Fibroblast of villous mesenchyme (primary cell): Measurements from ENCODE around the gene OR10V1. TPM values are rescaled to one million over a fixed set of nuclear protein-coding genes. Genes with fewer than 3 reads are reported as not detected.

Experiments
- DNase-seq: peaks from one replicate; pipeline ENCODE4 v3.0.0-alpha.2; 2010; ENCODE audit warnings: low read depth
- H3K4me3 ChIP-seq: 2 replicates; pipeline ENCODE4 v1.5.1; 2011; ENCODE audit warnings: low read depth, mild to moderate bottlenecking, low read length
- CTCF ChIP-seq: IDR thresholded peaks from 2 replicates; pipeline ENCODE4 v1.5.1; 2012; ENCODE audit warnings: low read depth, mild to moderate bottlenecking, low read length; ENCODE audit not compliant: insufficient read depth
- total RNA-seq: library from RNA; depleted of rRNA; stranded (reverse); fragments of >200 nt; gene quantifications from 2 replicates; pipeline ENCODE4 v1.2.3, GENCODE V29; 2012

OR10V1 gene
- total RNA-seq, 1 donor: not detected

GRCh38 chr11:59678813-59679165, 34.9 kb downstream of the OR10V1 start:
- no peak overlapping the region for H3K4me3 ChIP-seq
- DNase-seq: no peak
- no peak for TF ChIP-seq CTCF

- peak; percentile 30 for DNase-seq
- TF ChIP-seq CTCF: peak; percentile 7
- H3K4me3 ChIP-seq: no peak overlapping the region
Measured at GRCh38 chr11:59678118-59678812, 35.4 kb downstream of the OR10V1 start.

GRCh38 chr11:59676205-59676604, 37.4 kb downstream of the OR10V1 start:
- H3K4me3 ChIP-seq: no peak overlapping the region
- no peak for TF ChIP-seq CTCF

GRCh38 chr11:59674291-59674690, 39.4 kb downstream of the OR10V1 start:
- no peak for TF ChIP-seq CTCF
- H3K4me3 ChIP-seq: no peak overlapping the region
- no peak for DNase-seq

More at GRCh38 chr11:59676205-59676604, 37.4 kb downstream of the OR10V1 start:
- DNase-seq: no peak

GRCh38 chr11:59673291-59673690, 40.4 kb downstream of the OR10V1 start:
- no peak for DNase-seq
- no peak for TF ChIP-seq CTCF
- no peak overlapping the region for H3K4me3 ChIP-seq

GRCh38 chr11:59671471-59671870, 42.2 kb downstream of the OR10V1 start:
- H3K4me3 ChIP-seq: no peak overlapping the region
- no peak for TF ChIP-seq CTCF
- no peak for DNase-seq

GRCh38 chr11:59669611-59670009, 44.0 kb downstream of the OR10V1 start:
- peak overlapping the region; percentile 79 for H3K4me3 ChIP-seq
- TF ChIP-seq CTCF: no peak
- peak; percentile 84 for DNase-seq
